ENCODE data around the gene OXSR1.
"Not testable (repeated sequence)": the region's sequence is repeated elsewhere in the genome, so short reads cannot be mapped to it uniquely, and the experiment has no call there.

The OXSR1 gene

GRCh38 chr3:38190481-38190881 lies 25.1 kb downstream of the OXSR1 start:
- ATAC-seq (ENCODE audit: low read depth): no peak
- H3K4me3 Mint-ChIP-seq: no peak overlapping the region
- no peak for DNase-seq (ENCODE audit: low spot score in 2 of 2)
- H3K9me3 Mint-ChIP-seq: peaks cover 1% of the 10 kb centered on the region
- no peaks in the 10 kb centered on the region for H3K27me3 Mint-ChIP-seq
- H3K4me1 Mint-ChIP-seq: no peaks in the 10 kb centered on the region
- H3K27ac Mint-ChIP-seq: no peak overlapping the region
- H3K36me3 Mint-ChIP-seq: peaks cover 24% of the 10 kb centered on the region

- not testable (repeated sequence) for H3K4me1 Mint-ChIP-seq; H3K27me3 Mint-ChIP-seq; ATAC-seq (ENCODE audit: low read depth); H3K4me3 Mint-ChIP-seq; H3K27ac Mint-ChIP-seq; H3K9me3 Mint-ChIP-seq; DNase-seq (ENCODE audit: low spot score in 2 of 2)
- H3K36me3 Mint-ChIP-seq: peaks cover 28% of the 10 kb centered on the region
Observed at GRCh38 chr3:38202931-38203330, 37.6 kb downstream of the OXSR1 start.

GRCh38 chr3:38203690-38204089 lies 38.4 kb downstream of the OXSR1 start:
- no peaks in the 10 kb centered on the region for H3K9me3 Mint-ChIP-seq
- no peak overlapping the region for H3K4me3 Mint-ChIP-seq
- peaks cover 5% of the 10 kb centered on the region for H3K4me1 Mint-ChIP-seq
- DNase-seq (ENCODE audit: low spot score in 2 of 2): no peak
- no peak overlapping the region for H3K27ac Mint-ChIP-seq
- ATAC-seq (ENCODE audit: low read depth): no peak
- no peaks in the 10 kb centered on the region for H3K27me3 Mint-ChIP-seq
- H3K36me3 Mint-ChIP-seq: peaks cover 32% of the 10 kb centered on the region

- Mint-ChIP-seq H3K36me3 (peaks cover 30% of the 10 kb centered on the region), H3K27me3 (no peaks in the 10 kb centered on the region), H3K27ac (no peak overlapping the region), H3K4me3 (no peak overlapping the region), H3K4me1 (peaks cover 6% of the 10 kb centered on the region), H3K9me3 (no peaks in the 10 kb centered on the region)
- ATAC-seq (ENCODE audit: low read depth) (no peak), DNase-seq (ENCODE audit: low spot score in 2 of 2) (no peak)
Observed at GRCh38 chr3:38204599-38205471, 39.5 kb downstream of the OXSR1 start.

GRCh38 chr3:38205472-38205805 lies 40.1 kb downstream of the OXSR1 start:
- Mint-ChIP-seq H3K27ac (no peak overlapping the region), H3K27me3 (no peaks in the 10 kb centered on the region), H3K4me1 (peaks cover 10% of the 10 kb centered on the region), H3K4me3 (no peak overlapping the region), H3K9me3 (no peaks in the 10 kb centered on the region), H3K36me3 (peaks cover 28% of the 10 kb centered on the region)
- ATAC-seq (ENCODE audit: low read depth) (no peak), DNase-seq (ENCODE audit: low spot score in 2 of 2) (no peak)

GRCh38 chr3:38207254-38208003 lies 42.1 kb downstream of the OXSR1 start:
- peak overlapping the region; percentile 69 for H3K27ac Mint-ChIP-seq
- peaks cover 17% of the 10 kb centered on the region for H3K4me1 Mint-ChIP-seq
- no peak for ATAC-seq (ENCODE audit: low read depth)

GRCh38 chr3:38210141-38210757 lies 44.9 kb downstream of the OXSR1 start:
- Mint-ChIP-seq H3K4me1 (peaks cover 21% of the 10 kb centered on the region), H3K27ac (peak overlapping the region; percentile 11), H3K4me3 (no peak overlapping the region), H3K9me3 (no peaks in the 10 kb centered on the region), H3K36me3 (peaks cover 17% of the 10 kb centered on the region), H3K27me3 (no peaks in the 10 kb centered on the region)
- ATAC-seq (ENCODE audit: low read depth) (peak; percentile 72), DNase-seq (ENCODE audit: low spot score in 2 of 2) (no peak)

More at GRCh38 chr3:38207254-38208003, 42.1 kb downstream of the OXSR1 start:
- Mint-ChIP-seq H3K9me3 (no peaks in the 10 kb centered on the region), H3K36me3 (peaks cover 22% of the 10 kb centered on the region), H3K4me3 (no peak overlapping the region), H3K27me3 (no peaks in the 10 kb centered on the region)
- no peak for DNase-seq (ENCODE audit: low spot score in 2 of 2)

GRCh38 chr3:38212141-38212540 lies 46.8 kb downstream of the OXSR1 start:
- ATAC-seq (ENCODE audit: low read depth) (no peak), DNase-seq (ENCODE audit: low spot score in 2 of 2) (no peak)
- H3K4me1 Mint-ChIP-seq: peaks cover 24% of the 10 kb centered on the region
- no peaks in the 10 kb centered on the region for H3K9me3 Mint-ChIP-seq
- H3K4me3 Mint-ChIP-seq: no peak overlapping the region
- peak overlapping the region; percentile 38 for H3K27ac Mint-ChIP-seq
- H3K36me3 Mint-ChIP-seq: peaks cover 27% of the 10 kb centered on the region
- H3K27me3 Mint-ChIP-seq: no peaks in the 10 kb centered on the region

GRCh38 chr3:38214560-38214959 lies 49.2 kb downstream of the OXSR1 start:
- no peak overlapping the region for H3K27ac Mint-ChIP-seq
- H3K36me3 Mint-ChIP-seq: peaks cover 27% of the 10 kb centered on the region
- H3K27me3 Mint-ChIP-seq: no peaks in the 10 kb centered on the region
- peaks cover 19% of the 10 kb centered on the region for H3K4me1 Mint-ChIP-seq
- no peaks in the 10 kb centered on the region for H3K9me3 Mint-ChIP-seq
- H3K4me3 Mint-ChIP-seq: no peak overlapping the region
- ATAC-seq (ENCODE audit: low read depth): no peak
- no peak for DNase-seq (ENCODE audit: low spot score in 2 of 2)

- peaks cover 3% of the 10 kb centered on the region for H3K4me1 Mint-ChIP-seq
- peaks cover 34% of the 10 kb centered on the region for H3K36me3 Mint-ChIP-seq
- H3K27me3 Mint-ChIP-seq: no peaks in the 10 kb centered on the region
- H3K9me3 Mint-ChIP-seq: no peaks in the 10 kb centered on the region
- ATAC-seq (ENCODE audit: low read depth) (no peak), DNase-seq (ENCODE audit: low spot score in 2 of 2) (no peak)
- no peak overlapping the region for H3K4me3 Mint-ChIP-seq
- H3K27ac Mint-ChIP-seq: no peak overlapping the region
Observed at GRCh38 chr3:38219609-38220197, 54.4 kb downstream of the OXSR1 start.

- H3K9me3 Mint-ChIP-seq: no peaks in the 10 kb centered on the region
- H3K4me1 Mint-ChIP-seq: peaks cover 3% of the 10 kb centered on the region
- H3K27ac Mint-ChIP-seq: no peak overlapping the region
- H3K27me3 Mint-ChIP-seq: no peaks in the 10 kb centered on the region
- H3K36me3 Mint-ChIP-seq: peaks cover 34% of the 10 kb centered on the region
- no peak overlapping the region for H3K4me3 Mint-ChIP-seq
- ATAC-seq (ENCODE audit: low read depth): no peak
- no peak for DNase-seq (ENCODE audit: low spot score in 2 of 2)
Observed at GRCh38 chr3:38221005-38221404, 55.7 kb downstream of the OXSR1 start.

- Mint-ChIP-seq H3K36me3 (peaks cover 31% of the 10 kb centered on the region), H3K27ac (no peak overlapping the region), H3K27me3 (no peaks in the 10 kb centered on the region), H3K4me1 (no peaks in the 10 kb centered on the region), H3K9me3 (no peaks in the 10 kb centered on the region), H3K4me3 (no peak overlapping the region)
- DNase-seq (ENCODE audit: low spot score in 2 of 2): no peak
- ATAC-seq (ENCODE audit: low read depth): no peak
Observed at GRCh38 chr3:38222032-38222634, 56.8 kb downstream of the OXSR1 start.

GRCh38 chr3:38224357-38224756 lies 59.0 kb downstream of the OXSR1 start:
- no peak for ATAC-seq (ENCODE audit: low read depth)
- Mint-ChIP-seq H3K27ac (no peak overlapping the region), H3K27me3 (no peaks in the 10 kb centered on the region), H3K36me3 (peaks cover 30% of the 10 kb centered on the region), H3K4me1 (no peaks in the 10 kb centered on the region), H3K9me3 (no peaks in the 10 kb centered on the region), H3K4me3 (no peak overlapping the region)
- no peak for DNase-seq (ENCODE audit: low spot score in 2 of 2)
